GM15510 (cell line): Measurements from ENCODE around the gene FMNL2.

Source experiments
- POLR2A ChIP-seq: IDR thresholded peaks from 3 replicates; pipeline ENCODE4 v1.6.1; 2011; ENCODE audit warnings: borderline replicate concordance; ENCODE audit not compliant: insufficient read length; ENCODE audit errors: extremely low read depth

The FMNL2 gene

DNA sequence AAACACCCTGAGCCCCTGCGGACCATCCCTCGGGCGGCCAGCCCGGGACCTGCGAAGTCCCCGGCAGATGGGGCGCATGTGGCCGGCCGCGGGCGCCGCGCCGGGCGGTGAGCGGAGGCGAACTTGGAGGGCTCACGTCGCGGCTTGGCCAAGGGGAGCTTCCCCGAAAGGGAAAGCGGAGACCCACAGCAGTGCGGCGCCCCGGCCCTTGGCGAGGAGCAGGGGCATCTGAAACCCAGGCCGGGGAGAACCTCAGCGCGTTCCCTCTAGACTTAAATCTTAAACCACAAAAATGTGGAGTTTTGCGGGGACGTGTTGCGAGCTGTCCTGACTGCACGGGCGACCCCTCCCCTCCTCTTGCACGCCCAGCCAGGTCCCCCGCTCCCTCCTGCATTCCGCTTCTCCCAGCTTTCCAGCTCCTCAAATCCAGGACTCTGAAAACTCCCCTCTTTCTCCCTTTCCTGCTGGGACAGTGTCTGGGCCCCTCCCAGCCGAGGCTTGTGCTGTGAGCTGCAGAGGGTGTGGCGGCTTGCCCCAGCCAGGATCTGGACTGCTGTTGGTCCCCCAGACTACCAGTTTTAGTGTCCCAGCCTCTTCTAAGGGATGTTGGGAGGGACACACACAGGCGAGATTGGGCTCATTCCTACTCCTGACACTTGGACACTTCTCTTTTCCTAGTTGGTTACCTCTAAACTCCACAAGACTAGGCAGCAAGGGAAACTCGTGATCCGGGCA, 1.3 kb downstream of the FMNL2 start:
- TF ChIP-seq POLR2A, result no peak

- no peak for TF ChIP-seq POLR2A
Measured at GRCh38 chr2:152336854-152337510, 2.0 kb downstream of the FMNL2 start.

DNA sequence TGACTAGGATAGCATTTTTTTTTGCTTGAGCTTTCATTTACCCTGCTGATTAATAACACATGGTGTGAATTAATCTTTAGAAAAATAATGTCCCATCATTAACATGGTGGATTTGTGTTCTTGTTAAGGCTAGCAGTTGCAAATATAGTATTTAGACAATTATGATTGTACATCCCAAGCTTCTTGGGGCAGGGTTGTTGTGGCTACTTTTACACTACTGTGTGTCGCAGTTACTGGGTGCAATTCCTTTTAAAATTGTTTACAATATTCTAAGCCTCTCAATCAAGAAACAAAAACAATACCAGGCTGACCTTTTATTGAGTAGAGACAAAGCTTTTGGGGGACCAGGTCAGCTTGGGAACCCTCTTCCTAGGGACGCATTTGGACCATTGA, 2.5 kb downstream of the FMNL2 start:
- TF ChIP-seq POLR2A, result no peak

DNA sequence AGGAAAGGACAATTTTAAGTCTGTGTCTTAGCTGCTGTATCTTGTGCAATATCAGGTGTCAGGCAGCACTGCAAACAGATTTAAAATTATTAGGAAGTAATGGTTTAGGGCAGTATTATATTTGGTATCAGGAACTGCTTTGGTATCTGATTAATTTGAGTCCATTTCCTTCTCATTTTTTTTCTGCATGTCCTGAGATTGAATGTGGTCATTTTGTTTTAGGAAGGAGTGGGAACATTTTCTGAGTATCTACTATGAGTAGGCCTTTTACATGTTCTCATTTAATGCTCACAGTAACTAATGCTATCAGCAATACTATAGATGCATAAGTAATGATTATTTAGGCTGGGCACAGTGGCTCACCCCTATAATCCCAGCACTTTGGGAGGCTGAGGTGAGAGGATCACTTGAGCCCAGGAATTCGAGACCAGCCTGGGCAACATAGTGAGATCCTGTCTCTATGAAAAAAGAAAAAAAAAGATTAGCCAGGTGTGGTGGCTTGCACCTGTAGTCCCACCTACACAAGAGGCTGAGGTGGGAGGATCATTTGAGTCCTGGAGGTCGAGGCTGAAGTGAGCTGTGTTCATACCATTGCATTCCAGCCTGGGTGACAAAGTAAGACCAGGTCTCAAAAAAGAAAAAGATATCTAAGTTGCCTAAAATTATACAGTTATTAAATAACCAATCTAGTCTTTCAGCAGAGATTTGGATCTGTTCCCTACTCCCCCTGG, 4.7 kb downstream of the FMNL2 start:
- no peak for TF ChIP-seq POLR2A

GRCh38 chr2:152342259-152343046, 7.5 kb downstream of the FMNL2 start:
- TF ChIP-seq POLR2A, result no peak

- no peak for TF ChIP-seq POLR2A
Measured at GRCh38 chr2:152343426-152343825, 8.5 kb downstream of the FMNL2 start.

DNA sequence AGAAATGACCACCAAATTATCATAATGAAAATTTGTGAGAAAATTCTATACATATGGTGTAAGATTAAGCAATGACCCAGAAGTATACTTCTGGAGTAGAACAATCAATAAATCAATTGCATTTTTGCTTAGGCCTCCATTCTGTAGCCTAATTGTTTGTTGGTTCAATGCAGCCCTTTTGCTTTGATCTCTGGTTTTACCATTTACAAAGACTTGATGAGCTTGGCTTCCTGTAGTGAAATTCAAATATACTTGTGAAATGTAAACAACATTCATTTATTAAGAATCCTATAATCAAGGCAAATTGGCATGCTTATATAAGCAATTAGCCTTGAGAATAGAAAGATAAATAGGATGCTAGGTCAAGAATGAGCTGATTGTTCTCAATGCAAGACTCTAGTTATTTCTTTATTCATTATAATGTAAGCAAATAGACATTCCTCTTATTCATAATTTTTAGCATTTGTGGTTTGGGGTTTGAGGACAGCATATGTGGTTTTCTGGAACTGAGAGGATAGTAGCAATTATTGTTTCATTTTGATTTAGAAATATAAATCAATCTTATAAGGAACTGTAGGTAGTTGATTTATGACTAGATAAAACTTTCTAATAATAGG, 9.7 kb downstream of the FMNL2 start:
- no peak for TF ChIP-seq POLR2A

GRCh38 chr2:152347076-152347475, 12.1 kb downstream of the FMNL2 start:
- TF ChIP-seq POLR2A, result no peak

- no peak for TF ChIP-seq POLR2A
Measured at GRCh38 chr2:152348388-152348787, 13.4 kb downstream of the FMNL2 start.

- no peak for TF ChIP-seq POLR2A
Measured at GRCh38 chr2:152349416-152349815, 14.4 kb downstream of the FMNL2 start.

- TF ChIP-seq POLR2A, result no peak
Measured at GRCh38 chr2:152350155-152350679, 15.2 kb downstream of the FMNL2 start.

DNA sequence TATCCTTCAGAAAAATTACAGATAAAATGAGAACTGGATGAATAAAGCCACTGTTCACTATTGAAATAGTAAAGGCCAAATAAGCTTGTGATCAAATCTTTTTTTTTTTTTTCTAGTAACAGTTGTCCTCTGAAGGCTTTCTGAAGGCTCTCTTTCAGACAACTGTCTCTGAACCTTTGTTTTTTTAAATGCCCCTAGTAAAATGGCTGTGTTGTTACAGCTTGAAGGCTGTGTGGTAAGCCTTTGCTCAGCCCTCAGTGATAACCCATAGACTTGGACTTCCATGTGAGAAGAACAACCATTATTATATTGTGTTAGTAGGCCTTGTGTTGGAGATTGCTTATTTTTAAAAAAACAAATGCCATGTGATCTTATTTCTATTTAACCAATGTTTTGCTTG, 17.6 kb downstream of the FMNL2 start:
- TF ChIP-seq POLR2A, result no peak

DNA sequence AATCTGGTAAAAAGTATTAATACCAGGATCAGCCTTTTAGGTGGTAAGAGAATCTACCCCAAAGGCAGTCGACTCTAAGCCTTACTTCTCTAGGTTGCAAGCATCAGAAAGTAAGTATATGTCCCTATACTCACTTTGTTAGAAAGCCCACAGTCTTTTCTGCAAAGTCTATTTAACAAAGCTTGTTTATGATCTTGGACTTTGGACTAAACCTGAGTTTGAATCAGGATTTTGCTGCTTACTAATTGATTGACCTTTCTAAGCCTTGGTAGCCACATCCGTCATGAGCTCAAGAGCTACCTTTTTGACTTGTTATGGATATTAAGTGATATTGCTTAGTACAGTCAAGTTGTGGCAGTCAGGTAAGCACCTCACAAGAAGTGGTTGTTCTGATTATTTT, 18.4 kb downstream of the FMNL2 start:
- TF ChIP-seq POLR2A, result no peak

- no peak for TF ChIP-seq POLR2A
Measured at GRCh38 chr2:152354069-152354755, 19.2 kb downstream of the FMNL2 start.
